ENCODE measurements around the gene POLR2E. TPM values are rescaled to one million over a fixed set of nuclear protein-coding genes. Genes with fewer than 3 reads are reported as not detected.

Gene POLR2E
- polyA plus RNA-seq, 4 donors, result 122 to 189 (median 142) TPM

GRCh38 chr19:1123381-1123780 lies 28.2 kb upstream of the POLR2E start:
- no peaks in the 10 kb centered on the region for H3K27me3 ChIP-seq (ENCODE audit: control insufficient read depth in 3 of 3, insufficient read depth in 3 of 3, low read length in 3 of 3)
- no peaks in the 10 kb centered on the region for H3K4me1 ChIP-seq (ENCODE audit: control insufficient read depth in 3 of 3, insufficient read depth in 2 of 3, low read depth in 1 of 3, low read length in 2 of 3)
- peaks cover 36 to 97% (median 60%) of the 10 kb centered on the region in 3 donors for H3K36me3 ChIP-seq (ENCODE audit: control insufficient read depth in 3 of 3, insufficient read depth in 2 of 3, low read depth in 1 of 3, low read length in 3 of 3)
- no peak for FAIRE-seq
- no peaks in the 10 kb centered on the region for H3K9me3 ChIP-seq (ENCODE audit: control insufficient read depth in 2 of 2, insufficient read depth in 1 of 2, low read depth in 1 of 2, low read length in 1 of 2)
- no peak overlapping the region for H3K4me3 ChIP-seq (ENCODE audit: low read depth in 1 of 3, low read length in 3 of 3)
- no peak for DNase-seq
- WGBS, 3 donors, result 97 to 98% (median 98%) methylated on average over 11 to 20 of the region's 20 CpGs
- no peak overlapping the region for H3K27ac ChIP-seq (ENCODE audit: low read depth in 1 of 3, low read length in 2 of 3)

GRCh38 chr19:1122972-1123363 lies 27.8 kb upstream of the POLR2E start:
- DNase-seq (peak; percentile 45 to 62), FAIRE-seq (no peak)
- no peaks in the 10 kb centered on the region for H3K9me3 ChIP-seq (ENCODE audit: control insufficient read depth in 2 of 2, insufficient read depth in 1 of 2, low read depth in 1 of 2, low read length in 1 of 2)
- no peaks in the 10 kb centered on the region for H3K27me3 ChIP-seq (ENCODE audit: control insufficient read depth in 3 of 3, insufficient read depth in 3 of 3, low read length in 3 of 3)
- H3K4me1 ChIP-seq (ENCODE audit: control insufficient read depth in 3 of 3, insufficient read depth in 2 of 3, low read depth in 1 of 3, low read length in 2 of 3), result no peaks in the 10 kb centered on the region
- H3K4me3 ChIP-seq (ENCODE audit: low read depth in 1 of 3, low read length in 3 of 3), result no peak overlapping the region
- no peak overlapping the region for H3K27ac ChIP-seq (ENCODE audit: low read depth in 1 of 3, low read length in 2 of 3)
- WGBS, 3 donors, result 56 to 57% (median 56%) methylated on average over 14 to 21 of the region's 21 CpGs
- H3K36me3 ChIP-seq (ENCODE audit: control insufficient read depth in 3 of 3, insufficient read depth in 2 of 3, low read depth in 1 of 3, low read length in 3 of 3), result peaks cover 36 to 99% (median 60%) of the 10 kb centered on the region in 3 donors

- H3K36me3 ChIP-seq (ENCODE audit: control insufficient read depth in 3 of 3, insufficient read depth in 2 of 3, low read depth in 1 of 3, low read length in 3 of 3), result peaks cover 36 to 99% (median 64%) of the 10 kb centered on the region in 3 donors
- H3K4me3 ChIP-seq (ENCODE audit: low read depth in 1 of 3, low read length in 3 of 3), result no peak overlapping the region
- no peaks in the 10 kb centered on the region for H3K27me3 ChIP-seq (ENCODE audit: control insufficient read depth in 3 of 3, insufficient read depth in 3 of 3, low read length in 3 of 3)
- DNase-seq, result no peak
- FAIRE-seq, result no peak
- no peaks in the 10 kb centered on the region for H3K4me1 ChIP-seq (ENCODE audit: control insufficient read depth in 3 of 3, insufficient read depth in 2 of 3, low read depth in 1 of 3, low read length in 2 of 3)
- no peaks in the 10 kb centered on the region for H3K9me3 ChIP-seq (ENCODE audit: control insufficient read depth in 2 of 2, insufficient read depth in 1 of 2, low read depth in 1 of 2, low read length in 1 of 2)
- 96 to 97% (median 96%) methylated on average over 46 to 63 of the region's 63 CpGs for WGBS, 3 donors
- no peak overlapping the region for H3K27ac ChIP-seq (ENCODE audit: low read depth in 1 of 3, low read length in 2 of 3)
These were observed 27.1 kb upstream of the POLR2E start for GRCh38 chr19:1122021-1122971.

- no peak for FAIRE-seq
These were observed 26.2 kb upstream of the POLR2E start for GRCh38 chr19:1121395-1121794.

GRCh38 chr19:1119475-1120217 lies 24.5 kb upstream of the POLR2E start:
- FAIRE-seq, result no peak
- Histone ChIP-seq H3K27me3 (ENCODE audit: control insufficient read depth in 3 of 3, insufficient read depth in 3 of 3, low read length in 3 of 3) (no peaks in the 10 kb centered on the region), H3K4me3 (ENCODE audit: low read depth in 1 of 3, low read length in 3 of 3) (no peak overlapping the region), H3K36me3 (ENCODE audit: control insufficient read depth in 3 of 3, insufficient read depth in 2 of 3, low read depth in 1 of 3, low read length in 3 of 3) (peaks cover 43 to 97% (median 55%) of the 10 kb centered on the region in 3 donors), H3K27ac (ENCODE audit: low read depth in 1 of 3, low read length in 2 of 3) (no peak overlapping the region), H3K4me1 (ENCODE audit: control insufficient read depth in 3 of 3, insufficient read depth in 2 of 3, low read depth in 1 of 3, low read length in 2 of 3) (no peaks in the 10 kb centered on the region), H3K9me3 (ENCODE audit: control insufficient read depth in 2 of 2, insufficient read depth in 1 of 2, low read depth in 1 of 2, low read length in 1 of 2) (no peaks in the 10 kb centered on the region)
- 94 to 95% (median 94%) methylated on average over 44 to 50 of the region's 50 CpGs for WGBS, 3 donors
- no peak for DNase-seq

More at GRCh38 chr19:1121395-1121794, 26.2 kb upstream of the POLR2E start:
- Histone ChIP-seq H3K4me1 (ENCODE audit: control insufficient read depth in 3 of 3, insufficient read depth in 2 of 3, low read depth in 1 of 3, low read length in 2 of 3) (no peaks in the 10 kb centered on the region), H3K36me3 (ENCODE audit: control insufficient read depth in 3 of 3, insufficient read depth in 2 of 3, low read depth in 1 of 3, low read length in 3 of 3) (peaks cover 41 to 99% (median 58%) of the 10 kb centered on the region in 3 donors), H3K27me3 (ENCODE audit: control insufficient read depth in 3 of 3, insufficient read depth in 3 of 3, low read length in 3 of 3) (no peaks in the 10 kb centered on the region), H3K9me3 (ENCODE audit: control insufficient read depth in 2 of 2, insufficient read depth in 1 of 2, low read depth in 1 of 2, low read length in 1 of 2) (no peaks in the 10 kb centered on the region), H3K4me3 (ENCODE audit: low read depth in 1 of 3, low read length in 3 of 3) (no peak overlapping the region), H3K27ac (ENCODE audit: low read depth in 1 of 3, low read length in 2 of 3) (no peak overlapping the region)
- no peak for DNase-seq
- WGBS, 3 donors, result 91 to 96% (median 94%) methylated on average over 10 of the region's 10 CpGs

GRCh38 chr19:1118999-1119398 lies 23.8 kb upstream of the POLR2E start:
- no peak overlapping the region for H3K27ac ChIP-seq (ENCODE audit: low read depth in 1 of 3, low read length in 2 of 3)
- H3K4me3 ChIP-seq (ENCODE audit: low read depth in 1 of 3, low read length in 3 of 3), result no peak overlapping the region
- no peak for FAIRE-seq
- peaks cover 0 to 3% (median 0%) of the 10 kb centered on the region in 3 donors for H3K4me1 ChIP-seq (ENCODE audit: control insufficient read depth in 3 of 3, insufficient read depth in 2 of 3, low read depth in 1 of 3, low read length in 2 of 3)
- H3K27me3 ChIP-seq (ENCODE audit: control insufficient read depth in 3 of 3, insufficient read depth in 3 of 3, low read length in 3 of 3), result no peaks in the 10 kb centered on the region
- WGBS, 3 donors, result 96% methylated on average over 30 to 34 of the region's 34 CpGs
- H3K36me3 ChIP-seq (ENCODE audit: control insufficient read depth in 3 of 3, insufficient read depth in 2 of 3, low read depth in 1 of 3, low read length in 3 of 3), result peaks cover 43 to 96% (median 56%) of the 10 kb centered on the region in 3 donors
- no peak for DNase-seq
- H3K9me3 ChIP-seq (ENCODE audit: control insufficient read depth in 2 of 2, insufficient read depth in 1 of 2, low read depth in 1 of 2, low read length in 1 of 2), result no peaks in the 10 kb centered on the region

- no peak overlapping the region for H3K27ac ChIP-seq (ENCODE audit: low read depth in 1 of 3, low read length in 2 of 3)
- peaks cover 33 to 94% (median 46%) of the 10 kb centered on the region in 3 donors for H3K36me3 ChIP-seq (ENCODE audit: control insufficient read depth in 3 of 3, insufficient read depth in 2 of 3, low read depth in 1 of 3, low read length in 3 of 3)
- H3K4me3 ChIP-seq (ENCODE audit: low read depth in 1 of 3, low read length in 3 of 3), result no peak overlapping the region
- WGBS, 3 donors, result 90 to 93% (median 91%) methylated on average over 15 to 16 of the region's 16 CpGs
- DNase-seq, result no peak
- no peaks in the 10 kb centered on the region for H3K9me3 ChIP-seq (ENCODE audit: control insufficient read depth in 2 of 2, insufficient read depth in 1 of 2, low read depth in 1 of 2, low read length in 1 of 2)
- no peaks in the 10 kb centered on the region for H3K27me3 ChIP-seq (ENCODE audit: control insufficient read depth in 3 of 3, insufficient read depth in 3 of 3, low read length in 3 of 3)
- FAIRE-seq, result no peak
- peaks cover 0 to 16% (median 3%) of the 10 kb centered on the region in 3 donors for H3K4me1 ChIP-seq (ENCODE audit: control insufficient read depth in 3 of 3, insufficient read depth in 2 of 3, low read depth in 1 of 3, low read length in 2 of 3)
These were observed 22.5 kb upstream of the POLR2E start for GRCh38 chr19:1117654-1118053.

All from small intestine (tissue), 7 donors.